BJ (cell line): Measurements from ENCODE around the gene RNASEH1. TPM values are rescaled to one million over a fixed set of nuclear protein-coding genes. Genes with fewer than 3 reads are reported as not detected.
"Not testable (repeated sequence)": the region's sequence is repeated elsewhere in the genome, so short reads cannot be mapped to it uniquely, and the experiment has no call there.

ENCODE experiments used
- CTCF ChIA-PET: fragments of 350-600 bp; formaldehyde crosslinking; extraction: SDS; loops from one replicate; lab custom pipeline; 2021; ENCODE audit warnings: antibody characterized with exemption, inconsistent platforms; lab: Yijun Ruan, JAX
- POLR2A ChIA-PET: fragments of 300-600 bp; sonication (Branson Sonifier 250); formaldehyde crosslinking; extraction: SDS; loops from one replicate; lab custom pipeline; 2021; ENCODE audit warnings: antibody characterized with exemption; lab: Charles Lee
- DNase-seq: peaks from one replicate; pipeline ENCODE4 v3.0.0-alpha.2; 2011; ENCODE audit warnings: low read depth
- H3K27me3 ChIP-seq: 2 replicates; pipeline ENCODE4 v1.6.0; 2011; ENCODE audit warnings: low read length; ENCODE audit not compliant: control insufficient read depth, insufficient read depth
- H3K36me3 ChIP-seq: 2 replicates; pipeline ENCODE4 v1.5.1; 2011; ENCODE audit warnings: low read length; ENCODE audit not compliant: control insufficient read depth, insufficient read depth
- H3K4me3 ChIP-seq: 2 replicates; pipeline ENCODE4 v1.5.1; 2011; ENCODE audit warnings: low read depth, mild to moderate bottlenecking, control low read depth, low read length
- polyA plus RNA-seq: library from polyadenylated mRNA; depleted of rRNA; stranded (reverse); fragments of >200 nt; gene quantifications from 2 replicates; pipeline ENCODE4 v1.2.3, GENCODE V29; 2011
- TF ChIP-seq, protein P1 (sequence below): IDR thresholded peaks from 2 replicates; pipeline ENCODE4 v1.5.1; 2011; ENCODE audit warnings: low read depth, mild to moderate bottlenecking, control low read depth, inconsistent platforms, low read length, moderate library complexity; ENCODE audit not compliant: insufficient read depth

Gene RNASEH1
- polyA plus RNA-seq, 1 experiment, result 19.3 TPM

DNA sequence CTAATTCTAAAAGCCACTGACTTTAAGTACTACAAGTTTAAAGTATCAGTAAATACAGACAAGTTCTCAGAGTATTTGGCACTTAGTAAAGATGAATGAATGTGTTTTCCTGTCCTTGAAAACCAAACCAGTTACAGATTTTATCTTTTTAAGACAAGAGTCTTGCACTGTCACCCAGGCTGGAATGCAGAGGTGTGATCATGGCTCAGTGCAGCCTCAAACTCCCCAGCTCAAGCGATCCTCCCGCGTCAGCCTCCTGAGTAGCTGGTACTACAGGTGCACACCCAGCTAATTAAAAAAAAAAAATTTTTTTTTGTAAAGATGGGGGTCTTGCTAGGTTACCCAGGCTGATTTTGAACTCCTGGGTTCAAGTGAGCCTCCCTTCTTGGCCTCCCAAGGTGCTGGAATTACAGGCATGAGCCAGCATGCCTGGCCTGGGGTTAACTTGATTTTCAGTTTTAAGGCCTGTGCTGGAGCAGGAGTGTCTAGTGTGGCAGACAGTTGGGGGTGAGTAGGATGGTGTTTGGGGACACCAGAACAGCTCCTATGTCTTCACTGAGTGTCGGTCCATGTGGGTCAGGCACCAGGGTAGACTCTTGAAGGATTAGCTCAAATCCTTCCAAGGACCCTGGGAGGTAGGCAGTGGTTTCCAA lies 26.6 kb upstream of the RNASEH1 start:
- Histone ChIP-seq H3K4me3 (no peak overlapping the region), H3K27me3 (no peaks in the 10 kb centered on the region), H3K36me3 (peaks cover 13% of the 10 kb centered on the region)
- TF ChIP-seq, protein P1, sequence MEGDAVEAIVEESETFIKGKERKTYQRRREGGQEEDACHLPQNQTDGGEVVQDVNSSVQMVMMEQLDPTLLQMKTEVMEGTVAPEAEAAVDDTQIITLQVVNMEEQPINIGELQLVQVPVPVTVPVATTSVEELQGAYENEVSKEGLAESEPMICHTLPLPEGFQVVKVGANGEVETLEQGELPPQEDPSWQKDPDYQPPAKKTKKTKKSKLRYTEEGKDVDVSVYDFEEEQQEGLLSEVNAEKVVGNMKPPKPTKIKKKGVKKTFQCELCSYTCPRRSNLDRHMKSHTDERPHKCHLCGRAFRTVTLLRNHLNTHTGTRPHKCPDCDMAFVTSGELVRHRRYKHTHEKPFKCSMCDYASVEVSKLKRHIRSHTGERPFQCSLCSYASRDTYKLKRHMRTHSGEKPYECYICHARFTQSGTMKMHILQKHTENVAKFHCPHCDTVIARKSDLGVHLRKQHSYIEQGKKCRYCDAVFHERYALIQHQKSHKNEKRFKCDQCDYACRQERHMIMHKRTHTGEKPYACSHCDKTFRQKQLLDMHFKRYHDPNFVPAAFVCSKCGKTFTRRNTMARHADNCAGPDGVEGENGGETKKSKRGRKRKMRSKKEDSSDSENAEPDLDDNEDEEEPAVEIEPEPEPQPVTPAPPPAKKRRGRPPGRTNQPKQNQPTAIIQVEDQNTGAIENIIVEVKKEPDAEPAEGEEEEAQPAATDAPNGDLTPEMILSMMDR, result no peak
- no peak for DNase-seq
- ChIA-PET CTCF (interaction anchor here (0.8 to 1.1 kb wide), 2 partner anchors 9 to 65 kb away, joined by 4 to 5 read pairs; no protein-coding TSS in a partner anchor), POLR2A (no interaction called here)

DNA sequence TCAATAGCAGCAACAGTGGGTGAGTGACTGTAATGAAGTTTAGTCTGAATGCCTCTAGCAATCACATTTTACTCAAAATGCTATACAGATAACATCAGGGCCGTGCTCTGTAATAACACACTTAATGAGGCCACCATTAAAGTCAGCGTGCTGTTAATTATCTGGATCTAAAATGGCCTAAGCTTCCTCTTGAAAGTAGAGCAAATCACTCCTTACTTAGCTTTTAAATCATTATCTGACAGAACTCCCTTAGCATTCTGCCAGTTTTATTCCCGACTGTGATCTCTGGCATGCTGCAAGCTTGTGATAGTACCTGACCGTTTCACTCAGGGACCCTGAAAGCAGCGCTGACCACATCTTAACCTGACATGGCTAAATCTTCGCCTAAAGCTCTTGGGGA lies 25.9 kb upstream of the RNASEH1 start:
- CTCF ChIA-PET, result no interaction called here
- H3K36me3 ChIP-seq, result peaks cover 15% of the 10 kb centered on the region
- no peak overlapping the region for H3K4me3 ChIP-seq
- H3K27me3 ChIP-seq, result no peaks in the 10 kb centered on the region
- POLR2A ChIA-PET, result no interaction called here
- TF ChIP-seq, protein P1, result no peak
- DNase-seq, result no peak

- Histone ChIP-seq H3K27me3 (no peaks in the 10 kb centered on the region), H3K4me3 (no peak overlapping the region), H3K36me3 (peaks cover 23% of the 10 kb centered on the region)
- ChIA-PET POLR2A (no interaction called here), CTCF (no interaction called here)
- DNase-seq, result no peak
- TF ChIP-seq, protein P1, result no peak
These were observed 23.5 kb upstream of the RNASEH1 start for GRCh38 chr2:3581367-3582262.

GRCh38 chr2:3580449-3580848 lies 22.3 kb upstream of the RNASEH1 start:
- no peak overlapping the region for H3K4me3 ChIP-seq
- H3K27me3 ChIP-seq, result no peaks in the 10 kb centered on the region
- TF ChIP-seq, protein P1, result no peak
- peaks cover 22% of the 10 kb centered on the region for H3K36me3 ChIP-seq
- no peak for DNase-seq
- ChIA-PET POLR2A (no interaction called here), CTCF (no interaction called here)

DNA sequence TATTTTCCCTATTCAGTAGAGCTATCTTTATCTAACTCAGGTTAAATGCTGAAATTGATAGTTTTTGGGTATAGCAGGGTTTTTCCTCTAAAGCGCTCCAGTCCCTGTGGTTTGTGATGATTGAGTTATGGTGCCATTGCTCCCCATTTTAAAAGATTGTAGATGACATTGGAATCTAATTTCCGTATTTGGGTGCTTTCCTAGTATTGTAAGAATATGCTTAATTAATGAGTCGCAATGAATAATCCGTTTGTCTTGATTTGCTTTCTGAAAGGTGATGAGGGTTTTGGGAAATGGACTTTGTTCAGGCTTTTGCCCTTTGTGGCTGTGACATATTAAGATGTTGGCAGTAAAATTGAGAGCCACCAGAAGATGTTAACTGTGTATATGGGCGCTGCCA lies 20.9 kb upstream of the RNASEH1 start:
- ChIA-PET CTCF (no interaction called here), POLR2A (no interaction called here)
- H3K4me3 ChIP-seq, result no peak overlapping the region
- no peak for DNase-seq
- TF ChIP-seq, protein P1, result no peak
- peaks cover 19% of the 10 kb centered on the region for H3K36me3 ChIP-seq
- no peaks in the 10 kb centered on the region for H3K27me3 ChIP-seq

DNA sequence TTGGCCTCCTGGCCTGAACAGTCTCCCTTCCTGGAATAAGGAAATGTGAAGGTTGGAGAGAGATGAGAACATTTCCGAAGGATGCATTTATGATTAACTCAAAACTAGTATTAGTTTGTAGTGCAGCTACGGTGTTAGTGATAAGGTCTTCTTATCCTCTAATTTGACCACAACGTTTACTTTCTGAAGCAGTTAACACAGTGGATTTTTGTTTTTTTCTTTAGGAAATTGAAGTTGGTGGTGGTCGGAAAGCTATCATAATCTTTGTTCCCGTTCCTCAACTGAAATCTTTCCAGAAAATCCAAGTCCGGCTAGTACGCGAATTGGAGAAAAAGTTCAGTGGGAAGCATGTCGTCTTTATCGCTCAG lies 18.1 kb upstream of the RNASEH1 start:
- DNase-seq, H3K27me3 ChIP-seq: not testable (repeated sequence)
- H3K36me3 ChIP-seq, result peaks cover 15% of the 10 kb centered on the region
- POLR2A ChIA-PET, result interaction anchor here (0.5 to 1.3 kb wide), 2 partner anchors 18 to 1967 kb away, joined by 4 read pairs; partner anchors contain the start of gene RNASEH1
- H3K4me3 ChIP-seq, result peak overlapping the region; percentile 83
- CTCF ChIA-PET, result interaction anchor here (1.1 kb wide), 1 partner anchor 9 kb away, joined by 4 read pairs; no protein-coding TSS in a partner anchor
